HepG2 (cell line): Measurements from ENCODE around the gene EWSR1.

Source experiments
- ARNT2 ChIP-seq: sonication (generic); formaldehyde crosslinking; IDR thresholded peaks from 2 replicates; pipeline ENCODE4 v1.8.0; 2022; ENCODE audit warnings: mild to moderate bottlenecking, low read depth, missing genetic modification reagents, moderate library complexity
- CBX5 ChIP-seq: sonication (generic); formaldehyde crosslinking; IDR thresholded peaks from 2 replicates; pipeline ENCODE4 v1.4.0; 2020; ENCODE audit warnings: missing genetic modification reagents, borderline replicate concordance
- CTCF ChIP-seq: sonication (generic); formaldehyde crosslinking; IDR thresholded peaks from 2 replicates; pipeline ENCODE4 v1.5.0; 2020; ENCODE audit warnings: mild to moderate bottlenecking, missing genetic modification reagents, moderate library complexity
- ETV6 ChIP-seq: sonication (generic); formaldehyde crosslinking; conservative IDR thresholded peaks from 2 replicates; pipeline ENCODE4 v1.4.0; 2020; ENCODE audit warnings: missing genetic modification reagents
- FOXK1 ChIP-seq: sonication (generic); formaldehyde crosslinking; IDR thresholded peaks from 2 replicates; pipeline ENCODE4 v1.4.0; 2020; ENCODE audit warnings: low read depth, missing genetic modification reagents, borderline replicate concordance
- GPN1 ChIP-seq: sonication (generic); formaldehyde crosslinking; IDR thresholded peaks from 2 replicates; pipeline ENCODE4 v1.5.1; 2020; ENCODE audit warnings: missing genetic modification reagents, borderline replicate concordance
- JUND ChIP-seq: sonication (generic); formaldehyde crosslinking; IDR thresholded peaks from 2 replicates; pipeline ENCODE4 v1.8.0; 2022; ENCODE audit warnings: mild to moderate bottlenecking, missing genetic modification reagents
- PAWR ChIP-seq: sonication (generic); formaldehyde crosslinking; IDR thresholded peaks from 2 replicates; pipeline ENCODE4 v1.4.0; 2020; ENCODE audit warnings: missing genetic modification reagents, mild to moderate bottlenecking, borderline replicate concordance
- POLR2AphosphoS5 ChIP-seq: IDR thresholded peaks from 2 replicates; pipeline ENCODE4 v1.6.1; 2012; ENCODE audit warnings: low read depth, low read length
- PTBP1 ChIP-seq: fragments of 200-400 bp; formaldehyde crosslinking; IDR thresholded peaks from 2 replicates; pipeline ENCODE4 v1.6.1; 2018; ENCODE audit warnings: low read length, low read depth; ENCODE audit not compliant: poor library complexity, severe bottlenecking
- SP2 ChIP-seq: sonication (generic); formaldehyde crosslinking; IDR thresholded peaks from 2 replicates; pipeline ENCODE4 v1.5.1; 2020; ENCODE audit warnings: mild to moderate bottlenecking, missing genetic modification reagents
- TBL1XR1 ChIP-seq: fragments of 150-350 bp; IDR thresholded peaks from 2 replicates; pipeline ENCODE4 v1.6.1; 2014; ENCODE audit warnings: borderline replicate concordance, low read length; ENCODE audit not compliant: partially characterized antibody
- ZFX ChIP-seq: sonication (generic); formaldehyde crosslinking; IDR thresholded peaks from 2 replicates; pipeline ENCODE4 v1.4.0; 2020; ENCODE audit warnings: mild to moderate bottlenecking, low read depth, missing genetic modification reagents, moderate library complexity

- TF ChIP-seq ETV6 (CRISPR knock-in tag) (no peak), SP2 (CRISPR knock-in tag) (no peak), ZFX (no peak), TBL1XR1 (no peak), CBX5 (CRISPR knock-in tag) (no peak), CTCF (no peak), JUND (no peak), FOXK1 (CRISPR knock-in tag) (no peak), PAWR (CRISPR knock-in tag) (no peak), PTBP1 (no peak), POLR2AphosphoS5 (no peak), GPN1 (CRISPR knock-in tag) (no peak), ARNT2 (no peak)
Observed at GRCh38 chr22:29312218-29313125, 44.4 kb downstream of the EWSR1 start.
